Eye (tissue), 1 donor: ENCODE results near the gene CCNJL.

Experiments
- DNase-seq: peaks from one replicate; pipeline ENCODE4 v3.0.0-alpha.2; 2015

Gene CCNJL

GRCh38 chr5:160211352-160211751 is 101.0 kb downstream of the CCNJL start:
- no peak for DNase-seq

GRCh38 chr5:160210606-160211005 is 101.8 kb downstream of the CCNJL start:
- DNase-seq: peak; percentile 13

GRCh38 chr5:160209917-160210316 is 102.4 kb downstream of the CCNJL start:
- no peak for DNase-seq

- DNase-seq: no peak
Observed at GRCh38 chr5:160207061-160207460, 105.3 kb downstream of the CCNJL start.
